Endothelial cell of umbilical vein (primary cell): ENCODE measurements around the gene WDR49. TPM values are rescaled to one million over a fixed set of nuclear protein-coding genes. Genes with fewer than 3 reads are reported as not detected.

Experiments
- BruUV-seq: library from RNA; stranded (reverse); fragments of 400-500 nt; replicated peaks from 2 replicates; lab custom pipeline; 2021; lab: Mats Ljungman, UMichigan
- CTCF ChIA-PET: fragments of 300-600, 350-600 bp; sonication (Branson Sonifier 250); formaldehyde crosslinking; loops from one replicate; lab custom pipeline; 2021; ENCODE audit warnings: antibody characterized with exemption, inconsistent platforms; lab: Charles Lee
- POLR2A ChIA-PET: fragments of 300-600, 350-600 bp; sonication (Branson Sonifier 250); formaldehyde crosslinking; loops from one replicate; lab custom pipeline; 2021; ENCODE audit warnings: antibody characterized with exemption, inconsistent platforms; lab: Charles Lee
- DNase-seq: peaks from one replicate; pipeline ENCODE4 v3.0.0-alpha.2; 2011; ENCODE audit warnings: low read depth, low spot score
- FAIRE-seq: peaks from 2 replicates; lab custom pipeline; 2011; peaks lifted over from hg19 to GRCh38; lab: Jason Lieb, UNC
- H2AFZ ChIP-seq: 2 replicates; pipeline ENCODE4 v1.6.0; 2012; ENCODE audit warnings: low read depth, low read length, control low read depth, inconsistent platforms
- H3K27ac ChIP-seq: 2 replicates; pipeline ENCODE4 v1.5.1; 2011; ENCODE audit warnings: low read depth, mild to moderate bottlenecking, control low read depth, low read length, moderate library complexity; ENCODE audit not compliant: insufficient read depth
- H3K27me3 ChIP-seq, 2 experiments: 2 replicates each; pipeline versions ENCODE4 v1.6.0 to v1.6.1; 2011; ENCODE audit warnings: low read length in 2 of 2, mixed read lengths in 1 of 2; ENCODE audit not compliant: control insufficient read depth in 2 of 2, insufficient read depth in 2 of 2
- H3K36me3 ChIP-seq, 2 experiments: 2 replicates in 1 of 2; 3 replicates in 1 of 2; pipeline ENCODE4 v1.5.1; 2011; ENCODE audit warnings: low read length in 2 of 2, mild to moderate bottlenecking in 1 of 2, moderate library complexity in 1 of 2; ENCODE audit not compliant: control insufficient read depth in 2 of 2, insufficient read depth in 2 of 2; ENCODE audit errors: extremely low read depth in 1 of 2
- H3K4me1 ChIP-seq: 3 replicates; pipeline ENCODE4 v1.5.1; 2011; ENCODE audit warnings: mild to moderate bottlenecking, low read length; ENCODE audit not compliant: control insufficient read depth, insufficient read depth; ENCODE audit errors: extremely low read depth
- H3K4me2 ChIP-seq: 2 replicates; pipeline ENCODE4 v1.6.1; 2011; ENCODE audit warnings: low read length, control low read depth, mixed read lengths; ENCODE audit not compliant: insufficient read depth
- H3K4me3 ChIP-seq, 3 experiments: fragments of 200-600 bp in 1 of 3; sonication (generic), shearing (Covaris generic) in 1 of 3; replicated peaks in 1 of 3; 2 replicates each; pipeline ENCODE4 v1.5.1; 2011 to 2016; ENCODE audit warnings: control low read depth in 3 of 3, low read length in 3 of 3, mild to moderate bottlenecking in 2 of 3, inconsistent platforms in 1 of 3, low read depth in 1 of 3, moderate library complexity in 1 of 3; ENCODE audit not compliant: insufficient read depth in 1 of 3
- H3K79me2 ChIP-seq: 2 replicates; pipeline ENCODE4 v1.6.0; 2012; ENCODE audit warnings: low read length, inconsistent platforms; ENCODE audit not compliant: control insufficient read depth, insufficient read depth
- H3K9ac ChIP-seq: replicated peaks from 2 replicates; pipeline ENCODE3; 2011; ENCODE audit warnings: low read length, control low read depth; ENCODE audit not compliant: insufficient read depth; ENCODE audit errors: extremely low read depth
- H3K9me1 ChIP-seq: replicated peaks from 3 replicates; pipeline ENCODE4 v1.6.0; 2011; ENCODE audit warnings: mild to moderate bottlenecking, low read length; ENCODE audit not compliant: control insufficient read depth, insufficient read depth; ENCODE audit errors: extremely low read depth
- H3K9me3 ChIP-seq: replicated peaks from 2 replicates; pipeline ENCODE4 v1.5.1; 2012; ENCODE audit warnings: low read length, inconsistent platforms; ENCODE audit not compliant: control insufficient read depth, insufficient read depth
- H4K20me1 ChIP-seq: replicated peaks from 2 replicates; pipeline ENCODE3; 2011; ENCODE audit warnings: mild to moderate bottlenecking, low read length; ENCODE audit not compliant: control insufficient read depth, insufficient read depth; ENCODE audit errors: extremely low read depth
- EZH2 ChIP-seq: IDR thresholded peaks from 2 replicates; pipeline ENCODE4 v1.6.1; 2012; ENCODE audit warnings: borderline replicate concordance, low read depth, mild to moderate bottlenecking, moderate library complexity, low read length, inconsistent platforms; ENCODE audit not compliant: severe bottlenecking
- FOS ChIP-seq: IDR thresholded peaks from 2 replicates; pipeline ENCODE4 v1.6.1; 2011; ENCODE audit warnings: mild to moderate bottlenecking, low read length, moderate library complexity, borderline replicate concordance; ENCODE audit not compliant: insufficient read depth
- GATA2 ChIP-seq: IDR thresholded peaks from 2 replicates; pipeline ENCODE4 v1.7.0; 2011; ENCODE audit warnings: low read depth, mild to moderate bottlenecking, moderate library complexity, mixed read lengths, low read length; ENCODE audit not compliant: insufficient read length, insufficient read depth
- JUN ChIP-seq: IDR thresholded peaks from 2 replicates; pipeline ENCODE4 v1.6.1; 2011; ENCODE audit warnings: borderline replicate concordance, low read depth; ENCODE audit not compliant: insufficient read length, insufficient read depth
- MYC ChIP-seq: IDR thresholded peaks from one replicate; pipeline ENCODE4 v1.6.1; 2011; ENCODE audit warnings: mild to moderate bottlenecking, low read depth, low read length
- POLR2A ChIP-seq: IDR thresholded peaks from 2 replicates; pipeline ENCODE4 v1.6.1; 2012; ENCODE audit warnings: low read depth, mild to moderate bottlenecking, control low read depth, low read length
- POLR2AphosphoS5 ChIP-seq: IDR thresholded peaks from 2 replicates; pipeline ENCODE4 v1.6.1; 2012; ENCODE audit warnings: low read depth, mild to moderate bottlenecking, control low read depth, low read length, moderate library complexity; ENCODE audit not compliant: insufficient read depth
- dilution Hi-C: fragments of 300-500 bp; cut with MboI; formaldehyde crosslinking; loops from one replicate; pipeline ENCODE4 v1.15.0; 2019; ENCODE audit warnings: low sequenced_read_pairs; ENCODE audit not compliant: extremely low pct_ligation_motif_present
- intact Hi-C: fragments of 100-400 bp; cut with micrococcal nuclease; formaldehyde crosslinking; loops from one replicate; pipeline ENCODE4 v1.10.0; 2022
- polyA plus RNA-seq, 4 experiments: library from polyadenylated mRNA; depleted of rRNA in 3 of 4; stranded (reverse) in 3 of 4; unstranded in 1 of 4; fragments of >200 nt; gene quantifications; 2 replicates each; pipeline versions ENCODE4 v1.2.1 to v1.2.3, GENCODE V29; 2011 to 2012; ENCODE audit warnings: missing spikeins in 1 of 4
- total RNA-seq: library from RNA; stranded (reverse); gene quantifications from 2 replicates; pipeline ENCODE4 v1.2.3, GENCODE V29; 2021
- TF ChIP-seq, protein P1 (sequence below): IDR thresholded peaks from 2 replicates; pipeline ENCODE4 v1.6.1; 2011; ENCODE audit not compliant: insufficient read depth, insufficient read length
- TF ChIP-seq, protein P2 (sequence below), 2 donors: IDR thresholded peaks; 1 replicate in 1 of 2; 2 replicates in 1 of 2; pipeline ENCODE4 v1.5.1; 2011; ENCODE audit warnings: low read length in 2 of 2, mild to moderate bottlenecking in 2 of 2, moderate library complexity in 2 of 2, control low read depth in 1 of 2, inconsistent platforms in 1 of 2, low read depth in 1 of 2; ENCODE audit not compliant: insufficient read depth in 1 of 2; ENCODE audit errors: extremely low read depth in 1 of 2

The WDR49 gene
- total and polyA plus RNA-seq, 2 donors (not counting 3 experiments of a cell fraction or from before 2014, with no cell fraction given) = not detected

DNA sequence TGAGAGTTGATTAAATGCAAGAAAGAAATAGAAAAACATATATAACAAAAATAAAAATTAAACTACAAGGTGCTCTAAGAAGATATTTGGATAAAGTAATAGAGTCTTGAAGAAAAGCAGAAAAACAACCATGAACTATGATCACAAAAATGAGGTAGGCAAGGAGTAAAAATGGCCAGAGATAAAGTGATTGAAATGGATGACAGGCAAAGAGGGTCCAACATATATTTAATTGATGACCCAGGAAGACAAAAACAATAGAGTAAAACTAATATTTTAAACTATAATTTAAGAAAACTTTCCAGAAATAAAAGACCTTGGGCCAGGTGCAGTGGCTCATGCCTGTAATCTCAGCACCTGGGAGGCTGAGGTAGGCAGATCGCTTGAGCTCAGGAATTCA, 22.1 kb upstream of the WDR49 start:
- Histone ChIP-seq H3K79me2 (no peaks in the 10 kb centered on the region), H3K9me3 (no peaks in the 10 kb centered on the region), H3K4me2 (no peak overlapping the region), H3K9ac (no peak overlapping the region), H3K4me1 (peaks cover 17% of the 10 kb centered on the region), H2AFZ (no peak overlapping the region), H3K27me3 (no peaks in the 10 kb centered on the region), H3K36me3 (no peaks in the 10 kb centered on the region), H3K9me1 (no peaks in the 10 kb centered on the region), H3K4me3 (no peak overlapping the region), H3K27ac (no peak overlapping the region), H4K20me1 (no peaks in the 10 kb centered on the region)
- POLR2A ChIA-PET = no interaction called here
- TF ChIP-seq FOS (no peak), GATA2 (no peak), POLR2A (no peak), MYC (no peak), EZH2 (no peak), JUN (no peak), POLR2AphosphoS5 (no peak)
- TF ChIP-seq, protein P1, sequence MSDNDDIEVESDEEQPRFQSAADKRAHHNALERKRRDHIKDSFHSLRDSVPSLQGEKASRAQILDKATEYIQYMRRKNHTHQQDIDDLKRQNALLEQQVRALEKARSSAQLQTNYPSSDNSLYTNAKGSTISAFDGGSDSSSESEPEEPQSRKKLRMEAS = no peak
- TF ChIP-seq, protein P2, sequence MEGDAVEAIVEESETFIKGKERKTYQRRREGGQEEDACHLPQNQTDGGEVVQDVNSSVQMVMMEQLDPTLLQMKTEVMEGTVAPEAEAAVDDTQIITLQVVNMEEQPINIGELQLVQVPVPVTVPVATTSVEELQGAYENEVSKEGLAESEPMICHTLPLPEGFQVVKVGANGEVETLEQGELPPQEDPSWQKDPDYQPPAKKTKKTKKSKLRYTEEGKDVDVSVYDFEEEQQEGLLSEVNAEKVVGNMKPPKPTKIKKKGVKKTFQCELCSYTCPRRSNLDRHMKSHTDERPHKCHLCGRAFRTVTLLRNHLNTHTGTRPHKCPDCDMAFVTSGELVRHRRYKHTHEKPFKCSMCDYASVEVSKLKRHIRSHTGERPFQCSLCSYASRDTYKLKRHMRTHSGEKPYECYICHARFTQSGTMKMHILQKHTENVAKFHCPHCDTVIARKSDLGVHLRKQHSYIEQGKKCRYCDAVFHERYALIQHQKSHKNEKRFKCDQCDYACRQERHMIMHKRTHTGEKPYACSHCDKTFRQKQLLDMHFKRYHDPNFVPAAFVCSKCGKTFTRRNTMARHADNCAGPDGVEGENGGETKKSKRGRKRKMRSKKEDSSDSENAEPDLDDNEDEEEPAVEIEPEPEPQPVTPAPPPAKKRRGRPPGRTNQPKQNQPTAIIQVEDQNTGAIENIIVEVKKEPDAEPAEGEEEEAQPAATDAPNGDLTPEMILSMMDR (IDR thresholded peaks at IDR 0.05; ENCODE audit: extremely low read depth in 1 of 2, insufficient read depth in 1 of 2, low read depth in 1 of 2, low read length in 2 of 2) = no peak
- BruUV-seq = no TSS peak
- intact Hi-C loops = no loop called here
- CTCF ChIA-PET = no interaction called here
- DNase-seq (no peak), FAIRE-seq (no peak)
- dilution Hi-C loops = no loop called here
